WTC11 (cell line): ENCODE results near the gene SATB1. TPM values are rescaled to one million over a fixed set of nuclear protein-coding genes. Genes with fewer than 3 reads are reported as not detected.

ENCODE experiments used
- ATAC-seq: fragments of 200-7000 bp; cut with Tn5 transposase; 2 replicates; pipeline ENCODE4 v1.10.0; 2021; ENCODE audit warnings: mild to moderate bottlenecking, moderate library complexity
- CTCF ChIA-PET: fragments of 300-600 bp; sonication (Branson Sonifier 250); formaldehyde crosslinking; loops from one replicate; lab custom pipeline; 2021; ENCODE audit warnings: antibody characterized with exemption; lab: Charles Lee
- POLR2A ChIA-PET: fragments of 350-600 bp; sonication (Branson Sonifier 250); formaldehyde crosslinking; loops from one replicate; lab custom pipeline; 2021; ENCODE audit warnings: antibody characterized with exemption; lab: Charles Lee
- DNase-seq: peaks from one replicate; pipeline ENCODE4 v3.0.0; 2021; ENCODE audit warnings: low spot score
- H3K27ac Mint-ChIP-seq: 2 replicates; pipeline ENCODE4 v1.8.0; 2021; ENCODE audit warnings: mixed read lengths
- H3K27me3 Mint-ChIP-seq: 2 replicates; pipeline ENCODE4 v1.8.0; 2021; ENCODE audit warnings: low read depth, mild to moderate bottlenecking, moderate library complexity, mixed read lengths
- H3K36me3 Mint-ChIP-seq: 2 replicates; pipeline ENCODE4 v1.8.0; 2021; ENCODE audit warnings: mixed read lengths
- H3K4me1 Mint-ChIP-seq: 2 replicates; pipeline ENCODE4 v1.8.0; 2022; ENCODE audit warnings: mixed read lengths
- H3K4me3 Mint-ChIP-seq: 2 replicates; pipeline ENCODE4 v1.8.0; 2021; ENCODE audit warnings: mild to moderate bottlenecking, moderate library complexity, mixed read lengths
- H3K9me3 Mint-ChIP-seq: 2 replicates; pipeline ENCODE4 v1.8.0; 2021; ENCODE audit warnings: mixed read lengths
- E2F4 ChIP-seq: sonication (generic); formaldehyde crosslinking; IDR thresholded peaks from 2 replicates; pipeline ENCODE4 v1.8.1; 2022; ENCODE audit warnings: low read depth, mild to moderate bottlenecking, moderate library complexity, missing genetic modification reagents, borderline replicate concordance
- GRHL2 ChIP-seq: fragments of 250-450 bp; sonication (Bioruptor Pico); IDR thresholded peaks from 2 replicates; pipeline ENCODE4 v1.8.0; 2022; ENCODE audit warnings: mild to moderate bottlenecking, moderate library complexity; ENCODE audit not compliant: insufficient replicate concordance, severe bottlenecking
- JAZF1 ChIP-seq: fragments of 250-450 bp; sonication (Bioruptor Pico); IDR thresholded peaks from 2 replicates; pipeline ENCODE4 v1.9.0; 2021; ENCODE audit warnings: moderate library complexity, mild to moderate bottlenecking, inconsistent platforms
- JUN ChIP-seq: sonication (generic); formaldehyde crosslinking; IDR thresholded peaks from 2 replicates; pipeline ENCODE4 v1.8.0; 2023; ENCODE audit warnings: mild to moderate bottlenecking, missing genetic modification reagents
- NFATC4 ChIP-seq: fragments of 250-450 bp; sonication (Bioruptor Pico); IDR thresholded peaks from 2 replicates; pipeline ENCODE4 v1.9.0; 2021; ENCODE audit warnings: mild to moderate bottlenecking
- NR3C1 ChIP-seq: sonication (generic); formaldehyde crosslinking; conservative IDR thresholded peaks from 2 replicates; pipeline ENCODE4 v1.8.1; 2023; ENCODE audit warnings: low read depth, mild to moderate bottlenecking, missing genetic modification reagents
- USF1 ChIP-seq: sonication (generic); formaldehyde crosslinking; IDR thresholded peaks from 2 replicates; pipeline ENCODE4 v1.8.0; 2022; ENCODE audit warnings: mild to moderate bottlenecking, missing genetic modification reagents
- ZMAT4 ChIP-seq: fragments of 250-450 bp; sonication (Bioruptor Pico); IDR thresholded peaks from 2 replicates; pipeline ENCODE4 v1.9.0; 2021; ENCODE audit warnings: mild to moderate bottlenecking
- ZNF281 ChIP-seq: sonication (generic); formaldehyde crosslinking; IDR thresholded peaks from 2 replicates; pipeline ENCODE4 v1.8.0; 2023; ENCODE audit warnings: mild to moderate bottlenecking, missing genetic modification reagents
- ZNF671 ChIP-seq: fragments of 250-450 bp; sonication (Bioruptor Pico); IDR thresholded peaks from 2 replicates; pipeline ENCODE4 v1.8.0; 2021; ENCODE audit warnings: mild to moderate bottlenecking
- total RNA-seq: library from RNA; stranded (reverse); gene quantifications from 3 replicates; pipeline ENCODE4 v1.2.3, GENCODE V29; 2021
- TF ChIP-seq, protein P1 (sequence below): sonication (generic); formaldehyde crosslinking; IDR thresholded peaks from 2 replicates; pipeline ENCODE4 v1.8.0; 2022; ENCODE audit warnings: missing genetic modification reagents
- TF ChIP-seq, protein P2 (sequence below): sonication (generic); formaldehyde crosslinking; IDR thresholded peaks from 2 replicates; pipeline ENCODE4 v1.8.0; 2023; ENCODE audit warnings: missing genetic modification reagents, mild to moderate bottlenecking, borderline replicate concordance
- TF ChIP-seq, protein P3 (sequence below): sonication (generic); formaldehyde crosslinking; IDR thresholded peaks from 2 replicates; pipeline ENCODE4 v1.8.1; 2023; ENCODE audit warnings: mild to moderate bottlenecking, missing genetic modification reagents, moderate library complexity
- TF ChIP-seq, protein P4 (sequence below): sonication (generic); formaldehyde crosslinking; IDR thresholded peaks from 2 replicates; pipeline ENCODE4 v1.8.1; 2023; ENCODE audit warnings: mild to moderate bottlenecking, missing genetic modification reagents, moderate library complexity

SATB1 gene
- total RNA-seq, 1 experiment from 2014 or later, result 36.2 TPM

DNA sequence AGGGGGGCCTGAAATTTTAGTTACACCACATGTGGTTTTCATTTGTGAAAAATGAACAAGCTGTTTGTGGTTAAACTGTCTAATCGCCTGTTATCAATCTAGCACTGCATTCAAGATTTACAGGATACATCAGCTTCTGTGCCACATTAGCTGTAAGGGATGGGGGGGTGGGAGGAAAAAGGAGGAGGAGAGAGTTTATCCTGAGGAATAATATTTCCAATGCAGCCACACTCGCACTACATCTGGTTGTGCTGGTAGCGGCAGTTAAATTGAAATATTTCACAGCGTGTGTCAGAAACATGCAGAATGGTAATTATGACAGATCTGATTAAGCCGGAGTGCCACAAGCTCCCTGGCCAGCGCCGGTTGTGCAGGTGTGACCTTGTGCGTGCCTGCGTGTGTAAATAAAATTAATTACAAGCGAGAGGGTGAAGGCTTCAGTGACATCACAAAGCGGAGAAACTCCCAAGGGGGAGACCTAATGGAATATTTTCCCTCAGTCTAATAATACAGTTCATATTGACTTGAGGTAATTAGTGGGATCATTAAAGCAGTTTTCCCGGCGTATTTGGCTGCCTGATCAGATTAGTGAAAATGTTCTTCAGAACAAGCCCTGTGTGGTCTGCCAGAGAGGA lies 55.5 kb downstream of the SATB1 start:
- peaks cover 4% of the 10 kb centered on the region; the same call in 1 of the 2 replicates for H3K36me3 Mint-ChIP-seq
- H3K4me3 Mint-ChIP-seq, result no peak overlapping the region
- ATAC-seq, result no peak
- H3K27ac Mint-ChIP-seq, result no peak overlapping the region
- H3K27me3 Mint-ChIP-seq, result no peaks in the 10 kb centered on the region
- no peaks in the 10 kb centered on the region for H3K9me3 Mint-ChIP-seq
- peaks cover 20% of the 10 kb centered on the region for H3K4me1 Mint-ChIP-seq
- DNase-seq, result no peak
- TF ChIP-seq JAZF1 (CRISPR knock-in tag) (no peak), JUN (CRISPR knock-in tag) (no peak), E2F4 (CRISPR knock-in tag) (no peak), ZNF281 (CRISPR knock-in tag) (no peak), USF1 (CRISPR knock-in tag) (no peak), NFATC4 (CRISPR knock-in tag) (no peak), NR3C1 (CRISPR knock-in tag) (no peak), ZNF671 (CRISPR knock-in tag) (no peak), ZMAT4 (CRISPR knock-in tag) (no peak), GRHL2 (CRISPR knock-in tag) (no peak)
- TF ChIP-seq, protein P1, sequence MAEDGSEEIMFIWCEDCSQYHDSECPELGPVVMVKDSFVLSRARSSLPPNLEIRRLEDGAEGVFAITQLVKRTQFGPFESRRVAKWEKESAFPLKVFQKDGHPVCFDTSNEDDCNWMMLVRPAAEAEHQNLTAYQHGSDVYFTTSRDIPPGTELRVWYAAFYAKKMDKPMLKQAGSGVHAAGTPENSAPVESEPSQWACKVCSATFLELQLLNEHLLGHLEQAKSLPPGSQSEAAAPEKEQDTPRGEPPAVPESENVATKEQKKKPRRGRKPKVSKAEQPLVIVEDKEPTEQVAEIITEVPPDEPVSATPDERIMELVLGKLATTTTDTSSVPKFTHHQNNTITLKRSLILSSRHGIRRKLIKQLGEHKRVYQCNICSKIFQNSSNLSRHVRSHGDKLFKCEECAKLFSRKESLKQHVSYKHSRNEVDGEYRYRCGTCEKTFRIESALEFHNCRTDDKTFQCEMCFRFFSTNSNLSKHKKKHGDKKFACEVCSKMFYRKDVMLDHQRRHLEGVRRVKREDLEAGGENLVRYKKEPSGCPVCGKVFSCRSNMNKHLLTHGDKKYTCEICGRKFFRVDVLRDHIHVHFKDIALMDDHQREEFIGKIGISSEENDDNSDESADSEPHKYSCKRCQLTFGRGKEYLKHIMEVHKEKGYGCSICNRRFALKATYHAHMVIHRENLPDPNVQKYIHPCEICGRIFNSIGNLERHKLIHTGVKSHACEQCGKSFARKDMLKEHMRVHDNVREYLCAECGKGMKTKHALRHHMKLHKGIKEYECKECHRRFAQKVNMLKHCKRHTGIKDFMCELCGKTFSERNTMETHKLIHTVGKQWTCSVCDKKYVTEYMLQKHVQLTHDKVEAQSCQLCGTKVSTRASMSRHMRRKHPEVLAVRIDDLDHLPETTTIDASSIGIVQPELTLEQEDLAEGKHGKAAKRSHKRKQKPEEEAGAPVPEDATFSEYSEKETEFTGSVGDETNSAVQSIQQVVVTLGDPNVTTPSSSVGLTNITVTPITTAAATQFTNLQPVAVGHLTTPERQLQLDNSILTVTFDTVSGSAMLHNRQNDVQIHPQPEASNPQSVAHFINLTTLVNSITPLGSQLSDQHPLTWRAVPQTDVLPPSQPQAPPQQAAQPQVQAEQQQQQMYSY, result no peak
- TF ChIP-seq, protein P2, sequence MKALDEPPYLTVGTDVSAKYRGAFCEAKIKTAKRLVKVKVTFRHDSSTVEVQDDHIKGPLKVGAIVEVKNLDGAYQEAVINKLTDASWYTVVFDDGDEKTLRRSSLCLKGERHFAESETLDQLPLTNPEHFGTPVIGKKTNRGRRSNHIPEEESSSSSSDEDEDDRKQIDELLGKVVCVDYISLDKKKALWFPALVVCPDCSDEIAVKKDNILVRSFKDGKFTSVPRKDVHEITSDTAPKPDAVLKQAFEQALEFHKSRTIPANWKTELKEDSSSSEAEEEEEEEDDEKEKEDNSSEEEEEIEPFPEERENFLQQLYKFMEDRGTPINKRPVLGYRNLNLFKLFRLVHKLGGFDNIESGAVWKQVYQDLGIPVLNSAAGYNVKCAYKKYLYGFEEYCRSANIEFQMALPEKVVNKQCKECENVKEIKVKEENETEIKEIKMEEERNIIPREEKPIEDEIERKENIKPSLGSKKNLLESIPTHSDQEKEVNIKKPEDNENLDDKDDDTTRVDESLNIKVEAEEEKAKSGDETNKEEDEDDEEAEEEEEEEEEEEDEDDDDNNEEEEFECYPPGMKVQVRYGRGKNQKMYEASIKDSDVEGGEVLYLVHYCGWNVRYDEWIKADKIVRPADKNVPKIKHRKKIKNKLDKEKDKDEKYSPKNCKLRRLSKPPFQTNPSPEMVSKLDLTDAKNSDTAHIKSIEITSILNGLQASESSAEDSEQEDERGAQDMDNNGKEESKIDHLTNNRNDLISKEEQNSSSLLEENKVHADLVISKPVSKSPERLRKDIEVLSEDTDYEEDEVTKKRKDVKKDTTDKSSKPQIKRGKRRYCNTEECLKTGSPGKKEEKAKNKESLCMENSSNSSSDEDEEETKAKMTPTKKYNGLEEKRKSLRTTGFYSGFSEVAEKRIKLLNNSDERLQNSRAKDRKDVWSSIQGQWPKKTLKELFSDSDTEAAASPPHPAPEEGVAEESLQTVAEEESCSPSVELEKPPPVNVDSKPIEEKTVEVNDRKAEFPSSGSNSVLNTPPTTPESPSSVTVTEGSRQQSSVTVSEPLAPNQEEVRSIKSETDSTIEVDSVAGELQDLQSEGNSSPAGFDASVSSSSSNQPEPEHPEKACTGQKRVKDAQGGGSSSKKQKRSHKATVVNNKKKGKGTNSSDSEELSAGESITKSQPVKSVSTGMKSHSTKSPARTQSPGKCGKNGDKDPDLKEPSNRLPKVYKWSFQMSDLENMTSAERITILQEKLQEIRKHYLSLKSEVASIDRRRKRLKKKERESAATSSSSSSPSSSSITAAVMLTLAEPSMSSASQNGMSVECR, result no peak
- TF ChIP-seq, protein P3, sequence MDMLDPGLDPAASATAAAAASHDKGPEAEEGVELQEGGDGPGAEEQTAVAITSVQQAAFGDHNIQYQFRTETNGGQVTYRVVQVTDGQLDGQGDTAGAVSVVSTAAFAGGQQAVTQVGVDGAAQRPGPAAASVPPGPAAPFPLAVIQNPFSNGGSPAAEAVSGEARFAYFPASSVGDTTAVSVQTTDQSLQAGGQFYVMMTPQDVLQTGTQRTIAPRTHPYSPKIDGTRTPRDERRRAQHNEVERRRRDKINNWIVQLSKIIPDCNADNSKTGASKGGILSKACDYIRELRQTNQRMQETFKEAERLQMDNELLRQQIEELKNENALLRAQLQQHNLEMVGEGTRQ, result no peak
- TF ChIP-seq, protein P4, sequence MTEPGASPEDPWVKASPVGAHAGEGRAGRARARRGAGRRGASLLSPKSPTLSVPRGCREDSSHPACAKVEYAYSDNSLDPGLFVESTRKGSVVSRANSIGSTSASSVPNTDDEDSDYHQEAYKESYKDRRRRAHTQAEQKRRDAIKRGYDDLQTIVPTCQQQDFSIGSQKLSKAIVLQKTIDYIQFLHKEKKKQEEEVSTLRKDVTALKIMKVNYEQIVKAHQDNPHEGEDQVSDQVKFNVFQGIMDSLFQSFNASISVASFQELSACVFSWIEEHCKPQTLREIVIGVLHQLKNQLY (CRISPR knock-in tag), result no peak
- POLR2A ChIA-PET, result no interaction called here
- CTCF ChIA-PET, result no interaction called here
